ENCODE data around the gene VIT.
A peak's percentile ranks its signal among the peaks of the same experiment; 100 is the strongest.

VIT gene

GRCh38 chr2:36663295-36663694 is 33.2 kb upstream of the VIT start:
- TF ChIP-seq CEBPB (IDR thresholded peaks at IDR 0.05) (no peak), TCF12 (IDR thresholded peaks at IDR 0.05; ENCODE audit: low read depth) (no peak), EP300 (IDR thresholded peaks at IDR 0.05; ENCODE audit: borderline replicate concordance) (no peak), FOXM1 (IDR thresholded peaks at IDR 0.05; ENCODE audit: borderline replicate concordance, low read depth) (no peak), EGR1 (IDR thresholded peaks at IDR 0.05) (no peak), TEAD4 (IDR thresholded peaks at IDR 0.05) (no peak), REST (IDR thresholded peaks at IDR 0.05; ENCODE audit: low read depth) (no peak), ZBTB7A (IDR thresholded peaks at IDR 0.05; ENCODE audit: low read depth) (no peak), USF1 (IDR thresholded peaks at IDR 0.05) (no peak), CREB1 (IDR thresholded peaks at IDR 0.05; ENCODE audit: low read depth) (no peak), MAX (IDR thresholded peaks at IDR 0.05) (no peak)

GRCh38 chr2:36663851-36664695 is 32.4 kb upstream of the VIT start:
- TF ChIP-seq TAF1 (IDR thresholded peaks at IDR 0.05; ENCODE audit: low read depth) (no peak), EP300 (IDR thresholded peaks at IDR 0.05; ENCODE audit: borderline replicate concordance) (no peak), YY1 (IDR thresholded peaks at IDR 0.05; ENCODE audit: low read depth) (no peak), REST (IDR thresholded peaks at IDR 0.05; ENCODE audit: low read depth) (no peak), ZBTB7A (IDR thresholded peaks at IDR 0.05; ENCODE audit: low read depth) (no peak), NFIC (IDR thresholded peaks at IDR 0.05) (no peak), RAD21 (IDR thresholded peaks at IDR 0.05; ENCODE audit: low read depth) (peak; percentile 88), CREB1 (IDR thresholded peaks at IDR 0.05; ENCODE audit: low read depth) (no peak)

- TF ChIP-seq TEAD4 (IDR thresholded peaks at IDR 0.05) (no peak), EP300 (IDR thresholded peaks at IDR 0.05; ENCODE audit: borderline replicate concordance) (no peak), RAD21 (IDR thresholded peaks at IDR 0.05; ENCODE audit: low read depth) (no peak), TCF12 (IDR thresholded peaks at IDR 0.05; ENCODE audit: low read depth) (no peak), TAF1 (IDR thresholded peaks at IDR 0.05; ENCODE audit: low read depth) (no peak), CEBPB (IDR thresholded peaks at IDR 0.05) (no peak)
Measured at GRCh38 chr2:36664696-36665076, 31.8 kb upstream of the VIT start.

GRCh38 chr2:36667931-36668330 is 28.6 kb upstream of the VIT start:
- TF ChIP-seq EP300 (IDR thresholded peaks at IDR 0.05; ENCODE audit: borderline replicate concordance) (no peak), CEBPB (IDR thresholded peaks at IDR 0.05) (no peak), USF1 (IDR thresholded peaks at IDR 0.05) (no peak), YY1 (IDR thresholded peaks at IDR 0.05; ENCODE audit: low read depth) (no peak), RAD21 (IDR thresholded peaks at IDR 0.05; ENCODE audit: low read depth) (no peak)

- TF ChIP-seq EGR1 (IDR thresholded peaks at IDR 0.05) (no peak), FOXM1 (IDR thresholded peaks at IDR 0.05; ENCODE audit: borderline replicate concordance, low read depth) (no peak), TEAD4 (IDR thresholded peaks at IDR 0.05) (no peak), USF1 (IDR thresholded peaks at IDR 0.05) (no peak), CREB1 (IDR thresholded peaks at IDR 0.05; ENCODE audit: low read depth) (no peak), EP300 (IDR thresholded peaks at IDR 0.05; ENCODE audit: borderline replicate concordance) (no peak), MAX (IDR thresholded peaks at IDR 0.05) (no peak), YY1 (IDR thresholded peaks at IDR 0.05; ENCODE audit: low read depth) (no peak), NFIC (IDR thresholded peaks at IDR 0.05) (no peak), TAF1 (IDR thresholded peaks at IDR 0.05; ENCODE audit: low read depth) (no peak), RAD21 (IDR thresholded peaks at IDR 0.05; ENCODE audit: low read depth) (no peak), CEBPB (IDR thresholded peaks at IDR 0.05) (no peak), REST (IDR thresholded peaks at IDR 0.05; ENCODE audit: low read depth) (no peak), TCF12 (IDR thresholded peaks at IDR 0.05; ENCODE audit: low read depth) (no peak)
Measured at GRCh38 chr2:36670881-36671595, 25.5 kb upstream of the VIT start.

Data from Ishikawa (cell line).